Body of pancreas (tissue), 4 donors: ENCODE data around the gene SLC36A1.

Experiments used
- CTCF ChIP-seq, 7 experiments: fragments of 450-650 bp in 4 of 7; fragments of 200-600 bp in 3 of 7; sonication (generic) in 3 of 7; IDR thresholded peaks; one replicate each; pipeline ENCODE4 v1.5.1; 2016 to 2019; ENCODE audit warnings: antibody characterized with exemption in 7 of 7
- POLR2A ChIP-seq, 3 donors: fragments of 450-650 bp; IDR thresholded peaks; one replicate each; pipeline ENCODE4 v1.6.1; 2016; ENCODE audit warnings: antibody characterized with exemption in 3 of 3, mild to moderate bottlenecking in 2 of 3

- TF ChIP-seq CTCF (IDR thresholded peaks at IDR 0.05) (no peak), POLR2A (IDR thresholded peaks at IDR 0.05) (no peak)
Observed at GRCh38 chr5:151474799-151475198, 27.4 kb downstream of the SLC36A1 start.
